GM19035 (cell line): ENCODE measurements around the gene C14orf119.

Experiments used
- ATAC-seq: cut with Tn5 transposase; IDR thresholded peaks from one replicate; pipeline ENCODE4 v1.9.1; 2021; ENCODE audit not compliant: unreplicated experiment

Gene C14orf119

DNA sequence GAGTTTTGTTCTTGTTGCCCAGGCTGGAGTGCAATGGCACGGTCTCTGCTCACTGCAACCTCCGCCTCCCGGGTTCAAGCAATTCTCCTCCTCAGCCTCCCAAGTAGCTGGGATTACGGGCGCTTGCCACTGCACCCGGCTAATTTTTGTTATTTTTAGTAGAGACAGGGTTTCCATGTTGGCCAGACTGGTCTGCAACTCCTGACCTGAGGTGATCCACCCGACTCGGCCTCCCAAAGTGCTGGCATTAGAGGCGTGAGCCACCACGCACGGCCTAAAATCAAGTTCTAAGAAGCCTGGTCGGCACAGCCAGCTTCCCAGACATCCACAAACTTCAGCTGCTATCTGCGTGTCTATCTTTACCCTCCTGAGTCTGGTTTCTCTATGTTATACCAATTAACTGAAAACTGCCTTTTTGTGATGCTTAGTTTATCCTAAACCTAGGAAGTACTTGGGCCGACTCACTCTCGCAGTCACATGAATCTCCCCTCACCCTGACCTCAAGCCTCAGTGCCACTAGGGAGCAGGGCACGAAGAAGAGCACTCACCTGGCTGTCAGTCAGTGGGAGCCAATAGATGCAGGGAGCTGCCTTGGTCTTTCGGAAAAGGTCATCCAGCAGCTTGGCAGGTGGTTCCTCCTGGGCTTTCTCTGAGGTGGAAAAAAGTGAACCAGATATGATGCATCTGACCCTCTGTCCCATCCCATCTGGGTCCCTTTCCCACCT lies 34.6 kb upstream of the C14orf119 start:
- no peak for ATAC-seq

- ATAC-seq, result no peak
Measured at GRCh38 chr14:23062002-23062401, 33.3 kb upstream of the C14orf119 start.

GRCh38 chr14:23063601-23064000 lies 31.7 kb upstream of the C14orf119 start:
- ATAC-seq, result no peak

- ATAC-seq, result no peak
Measured at GRCh38 chr14:23066368-23066767, 28.9 kb upstream of the C14orf119 start.

DNA sequence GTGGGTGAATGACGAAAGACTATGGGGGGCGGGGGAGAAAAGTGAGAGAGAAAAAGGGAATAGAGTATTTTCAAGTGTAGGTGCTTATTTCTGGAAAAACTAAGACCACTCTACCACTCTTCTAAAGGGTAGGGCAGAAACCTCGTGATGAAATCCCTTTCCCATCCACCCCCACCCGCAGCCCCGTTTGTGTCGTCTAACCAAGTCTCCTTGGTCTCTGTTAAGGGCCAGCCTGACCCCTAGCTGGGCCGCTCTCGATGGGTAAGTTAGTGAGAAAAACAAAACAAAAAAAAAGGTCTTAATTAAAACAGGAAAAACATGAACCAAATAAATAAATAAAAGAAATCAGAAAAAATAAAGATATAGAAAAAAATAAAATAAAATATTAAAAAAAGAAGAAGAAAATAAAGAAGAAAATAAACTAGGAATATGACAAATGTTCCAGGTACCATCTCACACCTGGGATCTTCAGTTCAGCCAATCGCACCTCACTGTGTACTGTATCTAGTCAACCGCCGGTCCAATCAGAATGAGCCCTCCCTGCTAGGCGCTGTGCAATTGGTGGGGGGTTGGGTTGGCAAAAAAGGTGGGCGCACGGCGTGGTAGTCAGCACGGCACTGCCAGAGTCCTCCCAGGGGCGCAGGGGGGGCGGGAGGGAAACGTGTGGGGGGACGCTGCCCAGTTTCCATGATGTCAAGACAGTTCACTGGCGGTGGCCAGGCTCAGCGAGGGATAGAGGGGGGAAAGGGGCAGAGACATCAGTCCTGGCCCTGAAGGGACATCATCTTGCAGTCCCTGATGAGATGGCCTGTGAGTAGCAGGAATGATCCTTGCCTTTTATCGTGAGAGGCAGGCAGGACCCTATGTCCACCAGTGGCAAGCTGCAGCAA lies 28.2 kb upstream of the C14orf119 start:
- no peak for ATAC-seq

DNA sequence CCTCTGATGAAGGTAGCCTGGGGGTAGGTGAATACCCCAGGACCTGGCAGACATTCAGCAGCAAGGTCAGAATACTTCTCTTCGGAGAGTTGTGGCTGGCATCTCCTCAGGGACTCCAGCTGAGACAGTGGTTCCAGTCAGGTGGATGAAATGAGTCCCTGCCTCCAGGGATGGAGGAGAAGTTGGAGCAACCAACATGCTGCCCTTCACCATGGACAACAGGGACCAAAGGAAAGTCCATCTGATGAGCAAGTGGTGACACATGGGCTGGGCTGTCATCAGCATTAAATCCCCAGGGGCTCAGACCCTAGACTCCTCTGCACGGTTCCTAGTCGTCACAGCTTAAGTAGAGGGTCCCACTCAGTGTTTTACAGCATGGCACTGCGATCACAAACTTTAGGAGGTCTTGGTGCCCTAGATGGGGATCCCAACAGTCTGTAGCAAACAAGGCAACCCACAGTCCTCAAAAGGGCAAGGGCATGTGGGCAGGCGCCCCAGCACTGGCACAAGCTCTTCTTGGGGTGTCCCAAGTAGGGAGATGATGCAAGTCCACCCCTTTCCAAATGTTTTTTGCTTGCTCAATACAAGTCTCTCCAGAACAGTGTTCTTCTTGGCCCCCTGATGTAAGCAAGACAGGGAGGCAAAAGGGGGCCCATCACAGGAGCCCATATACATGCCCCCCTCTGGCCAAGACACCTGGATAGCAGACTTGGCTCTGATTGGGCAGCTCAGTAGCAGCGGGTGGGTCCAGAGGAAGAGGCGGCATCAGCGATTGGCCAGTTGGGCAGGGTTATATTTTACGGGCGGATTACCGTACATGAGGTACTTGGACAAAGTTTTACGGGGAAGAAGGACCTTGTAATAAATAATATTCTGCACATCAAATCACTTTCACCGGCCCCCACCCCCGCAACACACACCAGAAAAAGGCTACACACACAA lies 27.2 kb upstream of the C14orf119 start:
- no peak for ATAC-seq

DNA sequence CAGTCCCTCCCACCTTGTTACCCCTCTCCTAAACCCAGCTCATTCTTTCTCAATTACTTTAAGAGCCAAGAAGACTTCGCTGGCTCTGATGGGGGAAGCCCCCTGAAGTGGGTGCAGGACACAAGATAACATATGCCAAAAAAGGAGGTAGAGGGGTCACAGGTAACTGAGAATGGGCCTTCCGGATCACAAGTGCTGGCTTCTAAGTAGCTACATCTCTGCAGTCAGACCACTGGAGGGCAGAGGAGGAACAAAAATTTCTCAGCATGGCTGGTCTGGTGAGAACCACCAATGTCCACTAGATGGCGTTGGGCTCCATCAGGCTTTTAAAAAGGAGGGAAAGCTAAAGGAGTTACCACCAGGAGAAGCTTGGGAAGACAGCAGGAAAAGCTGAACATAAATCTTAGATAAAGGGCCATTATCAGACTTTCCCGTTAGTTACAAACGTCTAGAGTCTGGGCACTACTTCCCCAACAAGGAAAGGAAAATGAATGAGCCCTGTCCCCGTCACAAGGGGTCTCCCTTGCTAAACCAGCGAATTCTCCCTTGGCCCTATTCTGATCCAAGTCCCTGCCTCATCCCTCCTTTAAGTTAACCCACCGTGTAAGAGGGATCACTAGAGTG lies 26.4 kb upstream of the C14orf119 start:
- peak; percentile 61 for ATAC-seq

- no peak for ATAC-seq
Measured at GRCh38 chr14:23069413-23069806, 25.9 kb upstream of the C14orf119 start.

GRCh38 chr14:23070262-23071129 lies 24.8 kb upstream of the C14orf119 start:
- no peak for ATAC-seq

DNA sequence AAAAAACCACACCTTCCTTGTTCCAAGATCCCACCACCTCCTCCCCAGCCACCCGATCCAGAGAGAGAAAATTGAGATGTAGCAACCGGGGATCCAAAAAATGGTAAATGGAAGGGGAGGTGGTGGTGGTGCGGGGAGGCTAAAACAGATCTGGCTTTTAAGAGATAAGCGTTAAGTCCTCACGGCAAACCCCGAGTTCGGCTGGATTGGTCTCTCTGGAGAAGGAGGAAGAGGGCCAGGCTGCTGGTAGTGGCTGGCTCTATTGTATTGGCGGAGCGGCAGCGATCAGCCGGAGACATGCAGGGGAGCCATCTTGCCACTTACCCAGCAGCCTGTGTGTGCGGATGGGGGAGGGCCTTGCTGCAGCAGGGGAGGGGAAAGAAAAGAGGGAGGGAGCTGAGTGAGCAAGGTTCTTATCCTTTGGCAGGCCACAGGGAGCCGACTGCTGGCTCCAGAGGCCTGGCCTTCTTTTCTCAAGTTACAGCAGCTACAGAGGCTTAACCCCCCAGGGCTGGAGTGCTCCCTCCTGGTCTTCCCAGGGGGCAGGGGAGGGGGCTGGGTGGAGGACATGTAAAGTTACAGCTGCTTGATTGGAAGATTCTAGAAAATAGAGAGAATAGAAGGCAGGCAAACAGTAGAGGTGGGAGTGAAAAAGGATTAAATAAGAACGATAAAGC lies 23.9 kb upstream of the C14orf119 start:
- peak; percentile 88 for ATAC-seq

DNA sequence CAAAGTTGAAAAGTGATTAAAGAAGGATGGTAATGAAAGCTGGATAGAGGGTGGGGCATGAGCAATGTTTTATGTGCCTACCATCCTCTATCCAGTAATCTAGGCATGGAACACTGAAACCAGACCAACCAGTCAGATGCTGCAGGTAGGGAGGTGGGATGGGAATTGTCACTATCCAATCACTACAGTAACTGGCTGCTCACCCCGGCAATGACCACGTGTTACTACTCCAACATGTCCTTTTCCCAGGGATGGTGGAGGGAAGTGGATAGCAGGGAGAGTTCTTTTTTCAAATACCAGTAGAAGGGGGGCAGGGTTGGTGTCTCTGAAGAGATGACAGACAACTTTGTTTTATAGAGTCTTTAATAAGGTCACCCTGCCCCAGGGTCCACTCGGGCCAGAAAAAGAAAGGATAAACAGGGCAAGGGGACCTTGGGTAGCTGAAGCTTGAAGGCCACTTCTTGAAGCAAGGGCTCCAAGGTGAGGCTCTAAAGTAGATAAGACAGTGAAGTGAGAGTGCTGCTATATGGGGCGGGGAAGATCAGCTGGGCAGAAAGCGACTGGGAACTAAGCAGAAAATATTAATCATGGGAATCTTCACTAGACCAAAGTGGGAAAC lies 23.3 kb upstream of the C14orf119 start:
- ATAC-seq, result no peak

- ATAC-seq, result no peak
Measured at GRCh38 chr14:23074906-23075305, 20.4 kb upstream of the C14orf119 start.

DNA sequence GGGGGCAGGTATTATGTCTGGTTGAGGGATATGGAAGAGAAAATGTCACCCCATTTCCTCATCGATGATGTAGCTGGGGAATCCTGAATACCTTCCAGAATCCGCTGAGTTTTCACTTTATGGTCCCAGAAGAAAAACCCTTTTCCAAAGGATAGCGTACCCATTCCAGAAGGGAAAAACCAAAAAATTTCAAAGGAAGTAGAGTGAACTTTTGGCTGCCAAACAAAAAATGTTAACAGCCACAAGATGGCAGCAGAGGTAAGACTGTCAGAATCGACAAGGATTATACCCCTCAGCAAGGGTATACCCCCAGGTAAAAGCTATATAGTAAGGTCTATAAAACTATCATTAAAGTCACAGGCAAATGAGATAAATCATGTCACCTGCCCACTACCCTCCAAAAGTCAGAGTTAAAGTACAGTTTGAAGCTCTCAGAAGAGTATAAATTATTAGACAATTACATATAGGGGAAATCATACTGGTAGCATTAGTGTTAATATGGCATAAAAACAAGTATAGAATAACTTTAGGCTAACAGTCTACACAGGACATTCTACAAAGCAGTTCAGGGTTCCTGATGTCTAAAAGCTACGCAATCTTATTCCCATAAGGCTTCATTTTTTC lies 18.4 kb upstream of the C14orf119 start:
- no peak for ATAC-seq

DNA sequence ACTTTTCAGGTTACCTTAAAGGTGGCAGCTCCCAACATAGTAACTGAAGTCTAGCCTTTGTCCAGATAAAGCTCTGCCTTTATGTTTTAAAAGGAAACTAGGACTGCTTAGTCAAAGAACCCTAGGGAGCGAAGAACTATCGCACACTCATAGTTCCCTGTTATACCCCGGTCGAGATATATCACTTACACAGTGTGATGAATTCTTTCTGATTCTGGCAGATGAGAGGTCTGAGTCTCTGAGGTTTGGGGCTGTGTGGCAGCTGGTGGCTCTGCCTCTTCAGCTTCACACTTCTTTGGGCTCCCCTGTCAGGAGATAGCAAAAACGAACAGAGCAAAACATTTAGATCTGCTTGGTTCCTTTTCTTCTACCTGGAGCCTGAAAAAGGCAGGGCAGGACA lies 17.3 kb upstream of the C14orf119 start:
- no peak for ATAC-seq

- no peak for ATAC-seq
Measured at GRCh38 chr14:23078692-23079116, 16.6 kb upstream of the C14orf119 start.

DNA sequence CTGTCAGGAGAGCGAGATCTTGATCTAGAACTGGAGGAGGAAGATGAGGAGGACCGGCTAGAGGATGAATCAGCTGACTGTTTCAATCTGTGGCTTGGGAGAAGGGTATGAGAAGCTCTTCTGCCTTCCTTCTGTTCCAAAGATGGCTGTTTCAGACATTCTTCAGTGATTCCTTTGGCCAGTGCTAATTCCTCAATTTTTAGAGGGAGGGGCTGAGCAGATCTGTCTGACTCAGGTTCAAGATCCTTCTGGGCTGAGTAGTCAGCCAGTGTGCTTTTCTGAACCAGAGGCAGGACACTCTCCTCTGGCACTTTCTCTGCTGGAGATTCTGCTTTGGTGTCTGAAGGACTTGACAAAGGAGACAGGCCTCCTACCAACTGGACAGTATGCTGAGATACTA lies 15.6 kb upstream of the C14orf119 start:
- ATAC-seq, result no peak

DNA sequence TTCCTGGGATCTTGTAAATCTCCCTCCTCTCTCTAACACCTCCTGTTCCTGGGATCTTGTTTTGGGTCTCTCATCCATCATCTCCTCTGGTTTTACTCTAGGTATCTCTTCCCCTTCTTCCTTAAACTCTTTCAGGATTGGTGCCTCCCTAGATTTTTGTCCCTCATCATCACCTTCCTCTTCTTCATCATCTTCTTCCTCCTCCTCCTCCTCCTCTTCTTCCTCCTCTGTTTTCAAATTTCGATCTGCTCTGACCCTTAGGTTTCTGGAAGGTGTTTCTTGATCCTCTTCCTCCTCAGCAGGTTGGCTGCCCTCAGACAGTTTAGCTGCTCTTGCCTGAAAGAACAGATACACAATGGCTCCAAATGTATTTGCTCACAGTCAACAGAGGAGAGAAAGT lies 14.8 kb upstream of the C14orf119 start:
- no peak for ATAC-seq

- no peak for ATAC-seq
Measured at GRCh38 chr14:23085458-23085857, 9.8 kb upstream of the C14orf119 start.
